GM21367 (cell line): Measurements from ENCODE around the gene AMZ2.

Source experiments
- ATAC-seq: cut with Tn5 transposase; IDR thresholded peaks from one replicate; pipeline ENCODE4 v1.9.1; 2021; ENCODE audit not compliant: unreplicated experiment

AMZ2 gene

GRCh38 chr17:68290268-68290954 lies 42.6 kb downstream of the AMZ2 start:
- no peak for ATAC-seq

DNA sequence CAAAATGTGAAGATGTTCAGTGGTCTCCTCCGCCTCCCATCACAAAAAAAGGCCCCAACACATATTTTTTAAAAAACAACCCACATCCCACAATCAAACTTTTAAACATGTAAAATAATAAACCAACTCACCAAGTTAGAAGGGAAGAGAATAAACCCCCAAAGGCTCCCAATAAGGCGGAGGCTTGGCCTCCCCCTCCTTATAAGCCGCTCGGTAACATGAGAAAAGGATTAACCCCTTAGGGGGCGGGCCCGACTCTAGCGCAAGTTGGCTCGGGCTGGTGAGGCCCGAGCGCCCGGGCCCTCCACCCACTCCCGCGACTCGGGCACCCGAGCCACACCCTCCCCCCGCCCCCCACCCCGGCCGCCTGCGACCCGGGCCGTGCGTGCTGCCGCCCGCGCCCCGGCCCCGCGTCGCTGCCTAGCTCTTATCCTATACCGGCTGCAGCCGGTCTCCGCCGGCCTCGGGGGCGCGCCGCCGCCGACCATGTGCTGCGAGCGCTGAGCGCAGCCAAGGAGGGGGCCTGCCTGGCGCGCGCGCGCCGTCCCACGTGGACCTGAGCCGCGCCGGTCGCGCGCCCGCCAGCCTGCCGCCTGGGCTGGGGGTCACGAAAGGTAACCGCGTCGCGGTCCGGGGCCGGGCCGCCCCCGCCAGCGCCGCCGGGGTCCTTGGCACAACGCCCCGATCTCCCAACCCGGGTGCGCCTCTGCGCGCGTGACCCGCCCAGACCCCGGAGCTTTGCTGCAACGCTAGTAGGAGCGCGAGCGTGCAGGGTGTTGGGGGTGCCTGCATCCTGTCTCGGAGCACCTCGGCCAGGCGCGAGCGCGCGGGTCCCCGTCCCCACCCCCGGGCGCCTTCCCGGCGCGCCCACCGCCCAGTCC lies 43.4 kb downstream of the AMZ2 start, which contains the start of the genes ARSG and SLC16A6:
Gene ARSG (plus strand): TSS at position 541 of the 881 bp plus-strand sequence. CDS start 15,999 bp downstream, outside the sequence.
Gene SLC16A6 (minus strand): TSS at position 173 of the 881 bp plus-strand sequence. CDS start 12,807 bp downstream, outside the sequence.
- ATAC-seq, result peak; percentile 40

DNA sequence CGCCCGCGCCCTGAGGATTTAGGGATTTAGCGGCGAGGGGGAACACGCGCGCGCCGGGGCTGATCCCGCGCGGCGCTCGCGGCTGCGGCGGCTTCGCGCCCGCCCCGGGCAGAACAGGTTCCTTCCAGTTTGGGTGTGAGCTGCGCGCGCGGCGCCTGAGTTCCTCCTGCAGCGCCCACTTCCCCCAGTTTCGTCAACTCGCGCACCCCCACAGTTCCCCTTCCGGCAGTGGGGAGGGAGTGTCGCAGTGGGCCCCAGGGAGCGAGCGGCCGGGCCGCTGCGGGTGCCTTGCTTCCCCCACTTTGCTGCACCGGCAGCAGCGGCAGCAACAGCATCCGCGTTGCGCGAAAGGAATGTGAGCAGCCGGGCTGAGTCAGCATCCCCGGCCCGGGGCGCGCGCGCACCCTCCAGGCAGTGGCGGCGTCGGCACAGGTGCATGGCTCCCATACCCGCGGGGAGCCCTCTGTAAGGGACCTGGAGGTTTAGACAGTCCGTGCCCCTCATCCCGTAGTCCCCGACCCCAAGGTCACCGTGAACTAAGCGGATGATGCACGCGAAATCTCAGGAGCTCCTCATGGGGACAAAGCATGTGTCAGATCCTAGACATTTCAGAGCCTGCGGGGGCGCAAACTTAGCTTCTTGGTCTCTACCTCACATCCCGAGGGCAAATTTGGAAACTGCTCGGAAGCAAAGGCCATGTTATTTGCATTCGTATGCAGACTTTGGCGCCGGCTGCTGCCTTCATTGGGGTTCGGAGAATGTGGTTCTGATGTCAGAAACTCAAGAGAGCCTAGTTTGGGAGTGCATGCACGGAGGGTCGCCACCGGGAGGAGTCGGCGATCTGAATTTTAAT lies 44.2 kb downstream of the AMZ2 start:
- peak; percentile 40 for ATAC-seq

- ATAC-seq, result no peak
These were observed 44.8 kb downstream of the AMZ2 start for GRCh38 chr17:68292689-68293040.

DNA sequence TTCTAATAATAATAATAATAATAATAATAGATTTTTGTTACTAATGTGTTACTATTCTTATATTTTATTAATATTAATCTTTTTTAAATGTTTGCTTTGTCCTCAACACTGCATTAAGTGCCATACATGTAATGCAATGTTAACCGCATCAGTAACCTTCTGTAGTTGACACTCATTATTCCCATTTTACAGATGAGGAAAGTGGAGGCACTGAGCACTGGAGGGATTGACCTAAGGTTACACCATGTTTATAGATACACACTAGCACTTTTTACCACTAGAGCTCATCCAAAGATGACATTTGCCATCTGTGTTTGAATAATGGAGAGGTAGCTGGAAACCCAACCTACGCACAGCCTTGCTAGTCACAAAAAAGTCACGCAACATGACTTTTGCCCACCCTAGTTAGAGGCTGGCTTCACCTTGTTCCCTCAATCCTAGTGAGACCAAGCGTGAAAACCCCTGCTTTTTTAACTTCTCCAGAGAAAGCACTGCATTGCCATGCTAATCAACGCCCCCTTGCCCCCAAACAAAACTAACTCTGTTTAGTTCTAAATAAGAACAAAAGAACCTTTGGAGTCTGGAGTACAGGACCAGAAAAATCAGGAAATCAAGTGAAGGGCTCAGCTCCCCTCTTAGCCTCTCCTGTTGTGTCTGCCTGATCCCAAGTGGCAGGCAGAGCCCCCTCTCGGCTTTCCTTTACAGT lies 45.8 kb downstream of the AMZ2 start:
- no peak for ATAC-seq

DNA sequence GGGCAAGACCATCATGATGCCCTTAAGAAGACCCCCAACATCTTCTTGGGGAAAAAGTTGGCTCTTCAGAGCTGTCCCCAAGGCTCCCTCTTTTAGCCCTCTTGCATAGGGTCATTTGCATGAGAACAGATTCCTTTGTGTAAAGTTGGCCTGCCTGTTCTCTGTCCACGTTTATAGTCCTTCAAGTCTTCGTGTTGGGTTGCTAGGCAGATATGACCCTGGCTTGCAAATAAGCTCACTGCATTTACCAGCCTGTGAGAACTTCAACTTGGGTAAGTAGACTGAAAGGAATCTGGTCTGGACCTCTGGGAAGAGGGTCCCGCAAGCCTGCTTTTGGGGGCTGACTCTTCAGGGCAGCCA lies 46.3 kb downstream of the AMZ2 start:
- ATAC-seq, result no peak

GRCh38 chr17:68294617-68295016 lies 46.8 kb downstream of the AMZ2 start:
- ATAC-seq, result no peak

DNA sequence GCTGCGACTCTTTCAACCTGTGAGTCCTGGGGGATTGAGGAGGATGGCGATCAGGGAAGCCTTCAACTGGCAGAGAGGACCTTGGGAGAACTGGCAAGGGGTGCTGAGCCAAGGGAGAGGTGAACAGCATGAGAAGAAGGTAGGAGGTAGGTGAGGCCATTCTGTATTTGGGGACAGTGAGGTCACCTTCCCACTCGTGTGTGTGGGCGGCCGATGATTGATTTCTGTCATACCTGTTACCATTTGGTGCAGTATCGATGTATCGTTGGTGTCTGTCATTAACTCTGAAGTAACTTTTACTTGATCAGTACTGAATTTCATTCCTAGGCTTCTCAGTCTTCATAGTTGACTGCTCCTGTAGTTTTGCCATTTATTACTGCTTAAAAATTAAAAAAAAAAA lies 47.2 kb downstream of the AMZ2 start:
- ATAC-seq, result no peak

DNA sequence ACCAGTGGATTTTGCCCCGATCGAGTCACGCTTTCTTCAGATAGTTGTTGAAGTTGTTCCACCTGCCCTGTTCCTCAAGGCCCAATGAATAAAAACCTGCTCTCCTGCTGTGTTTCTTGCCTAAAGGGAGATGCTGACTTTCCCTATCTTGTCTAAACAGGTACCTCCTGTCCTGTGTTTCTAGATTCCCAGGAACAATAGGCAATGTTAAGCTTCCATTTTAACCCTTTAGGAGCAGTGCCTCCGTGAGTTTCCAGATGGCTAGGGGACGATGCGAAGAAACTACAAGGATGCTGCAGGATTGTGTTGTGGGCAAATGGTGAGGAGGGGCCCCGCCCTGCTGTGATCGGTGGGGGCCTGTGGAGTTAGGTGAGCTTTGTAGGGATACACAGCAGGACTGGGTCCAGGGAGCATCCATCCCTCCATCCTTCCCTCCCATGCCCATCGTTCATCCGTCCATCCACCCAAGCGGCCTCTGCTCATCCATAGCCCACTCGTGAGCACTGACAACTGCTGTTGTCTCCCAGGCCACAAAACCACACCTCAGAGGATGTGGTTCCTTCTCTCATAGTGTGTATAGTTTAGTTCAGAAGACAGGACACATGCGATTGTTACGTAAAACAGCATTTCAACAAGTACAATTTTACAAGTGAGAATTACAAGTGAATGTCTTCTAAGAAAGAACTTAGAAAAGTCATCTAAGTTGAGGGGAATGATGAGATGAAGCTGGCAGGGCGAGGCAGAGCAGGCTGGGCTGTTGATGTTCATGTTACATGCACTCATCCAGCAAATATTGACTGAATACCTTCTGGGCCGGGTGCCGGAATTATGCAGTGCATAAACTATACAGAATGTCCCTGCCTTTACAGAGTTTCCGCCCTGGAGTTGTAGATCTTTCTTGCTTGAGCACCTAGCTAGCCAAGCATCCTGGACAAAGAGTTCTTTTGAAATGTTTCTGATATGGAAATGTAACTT lies 48.7 kb downstream of the AMZ2 start:
- no peak for ATAC-seq

DNA sequence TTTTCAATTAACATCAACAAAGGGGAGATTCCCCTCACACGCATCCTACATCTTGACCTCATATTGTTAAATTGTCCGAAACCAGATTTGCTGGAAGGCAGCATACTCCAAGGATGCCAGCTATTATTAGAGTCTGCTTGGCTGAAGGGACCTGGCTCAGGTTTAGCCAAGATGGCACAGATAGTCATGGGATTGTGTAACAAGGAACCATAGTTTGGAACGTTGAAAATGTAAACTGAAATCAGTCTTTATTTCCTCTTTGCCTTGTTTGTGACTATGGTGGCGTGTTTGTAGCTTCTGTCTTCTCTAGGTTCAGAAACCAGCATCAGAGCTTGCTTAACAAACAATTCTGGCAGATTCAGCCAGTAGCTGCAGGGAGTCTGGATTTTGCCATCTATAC lies 49.4 kb downstream of the AMZ2 start:
- no peak for ATAC-seq

- no peak for ATAC-seq
These were observed 50.8 kb downstream of the AMZ2 start for GRCh38 chr17:68298601-68299000.

- no peak for ATAC-seq
These were observed 52.0 kb downstream of the AMZ2 start for GRCh38 chr17:68299817-68300216.

DNA sequence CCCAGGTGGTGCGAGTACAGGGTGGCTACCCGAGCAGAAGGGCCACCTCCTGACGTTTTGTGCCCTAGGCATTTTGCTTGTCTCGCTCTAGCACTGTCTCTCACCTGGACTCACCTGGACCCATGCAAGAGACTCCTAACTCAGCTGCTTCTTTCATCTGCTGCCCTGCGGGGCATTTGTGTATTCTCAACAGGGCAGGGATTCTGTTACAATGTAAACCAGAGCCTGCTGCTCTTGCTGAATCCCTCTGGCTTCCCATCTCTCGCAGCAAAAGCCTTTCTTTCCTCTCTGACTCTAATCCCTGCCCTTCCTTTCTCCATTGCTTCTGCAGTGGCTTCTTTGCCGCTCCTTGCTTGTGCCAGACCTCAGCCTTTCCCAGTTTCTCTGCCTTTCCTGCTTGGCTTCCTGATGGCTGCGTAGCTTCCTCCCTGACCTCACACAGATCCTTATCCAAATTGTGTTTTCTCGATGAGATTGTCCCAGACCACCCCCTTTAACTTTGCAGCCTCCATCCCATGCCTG lies 53.7 kb downstream of the AMZ2 start:
- ATAC-seq, result no peak

DNA sequence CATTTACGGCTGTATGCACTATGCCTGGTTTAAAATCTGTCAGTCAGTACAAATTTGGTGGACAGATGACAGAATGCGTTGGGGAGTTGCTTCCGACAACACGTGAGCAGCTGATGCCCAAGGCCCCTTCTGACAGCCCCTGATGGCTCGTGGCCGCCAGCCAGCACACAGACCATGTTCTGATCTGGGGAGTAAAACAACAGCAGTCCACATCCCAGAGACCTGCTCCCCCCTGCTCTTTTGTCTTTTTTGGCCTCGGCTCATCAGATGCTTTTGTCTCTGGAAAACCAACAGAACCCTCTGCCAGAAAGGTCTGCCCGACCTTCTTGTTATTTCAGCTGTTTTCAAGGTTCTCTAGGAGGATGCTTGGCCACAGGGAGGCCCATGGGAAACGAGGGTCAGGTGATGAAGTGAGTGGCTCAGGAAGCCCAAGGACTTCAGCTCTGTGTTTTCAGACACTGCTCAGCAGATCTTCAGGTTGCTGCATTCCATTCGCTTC lies 54.3 kb downstream of the AMZ2 start:
- ATAC-seq, result no peak

DNA sequence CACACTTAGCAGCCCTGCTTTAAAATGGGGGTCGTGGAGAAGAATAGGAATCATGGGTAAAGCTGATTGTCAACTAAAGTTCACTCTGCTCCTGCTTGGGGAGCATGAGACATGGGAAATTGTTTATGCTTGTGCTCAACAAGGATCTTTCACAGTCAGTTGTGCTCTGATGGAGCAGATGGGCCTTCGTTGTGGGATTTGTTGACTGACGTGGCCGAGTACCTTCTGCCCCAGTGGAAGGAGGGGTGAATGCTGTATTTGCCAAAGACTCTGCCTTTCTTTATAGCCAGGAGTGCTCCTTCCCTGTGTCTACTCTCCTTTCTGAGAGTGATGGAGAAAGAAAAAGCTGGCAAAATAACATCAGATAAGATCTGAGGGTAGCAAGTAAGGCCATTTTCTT lies 54.8 kb downstream of the AMZ2 start:
- no peak for ATAC-seq

DNA sequence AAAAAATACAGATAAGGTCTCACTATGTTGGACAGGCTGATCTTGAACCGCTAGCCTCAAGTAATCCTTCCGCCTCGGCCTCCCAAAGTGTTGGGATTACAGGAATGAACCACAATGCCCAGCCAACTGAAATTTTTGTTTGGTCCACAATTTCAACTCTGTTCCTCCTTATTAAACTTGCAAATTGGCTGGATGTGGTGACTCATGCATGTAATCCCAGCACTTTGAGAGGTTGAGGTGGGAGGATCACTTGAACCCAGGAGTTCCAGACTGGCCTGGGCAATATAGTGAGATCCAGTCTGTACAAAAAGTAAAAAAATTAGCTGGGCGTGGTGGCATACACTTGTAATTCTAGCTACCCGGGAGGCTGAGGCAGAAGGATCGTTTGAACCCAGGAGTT lies 56.9 kb downstream of the AMZ2 start:
- no peak for ATAC-seq

- no peak for ATAC-seq
These were observed 57.3 kb downstream of the AMZ2 start for GRCh38 chr17:68305142-68305541.
